ENCODE measurements around the gene MRPS9.

Gene MRPS9

GRCh38 chr2:105057005-105057404, 19.1 kb downstream of the MRPS9 start:
- H3K27ac ChIP-seq (replicated peaks): no peak overlapping the region
- TF ChIP-seq POLR2AphosphoS5 (IDR thresholded peaks at IDR 0.05; ENCODE audit: low read depth) (no peak), SPI1 (IDR thresholded peaks at IDR 0.05; ENCODE audit: borderline replicate concordance, low read depth) (no peak)

GRCh38 chr2:105061560-105061959, 23.7 kb downstream of the MRPS9 start:
- no peak for TF ChIP-seq GABPA (IDR thresholded peaks at IDR 0.05; ENCODE audit: low read depth)
- TF ChIP-seq, protein P1, sequence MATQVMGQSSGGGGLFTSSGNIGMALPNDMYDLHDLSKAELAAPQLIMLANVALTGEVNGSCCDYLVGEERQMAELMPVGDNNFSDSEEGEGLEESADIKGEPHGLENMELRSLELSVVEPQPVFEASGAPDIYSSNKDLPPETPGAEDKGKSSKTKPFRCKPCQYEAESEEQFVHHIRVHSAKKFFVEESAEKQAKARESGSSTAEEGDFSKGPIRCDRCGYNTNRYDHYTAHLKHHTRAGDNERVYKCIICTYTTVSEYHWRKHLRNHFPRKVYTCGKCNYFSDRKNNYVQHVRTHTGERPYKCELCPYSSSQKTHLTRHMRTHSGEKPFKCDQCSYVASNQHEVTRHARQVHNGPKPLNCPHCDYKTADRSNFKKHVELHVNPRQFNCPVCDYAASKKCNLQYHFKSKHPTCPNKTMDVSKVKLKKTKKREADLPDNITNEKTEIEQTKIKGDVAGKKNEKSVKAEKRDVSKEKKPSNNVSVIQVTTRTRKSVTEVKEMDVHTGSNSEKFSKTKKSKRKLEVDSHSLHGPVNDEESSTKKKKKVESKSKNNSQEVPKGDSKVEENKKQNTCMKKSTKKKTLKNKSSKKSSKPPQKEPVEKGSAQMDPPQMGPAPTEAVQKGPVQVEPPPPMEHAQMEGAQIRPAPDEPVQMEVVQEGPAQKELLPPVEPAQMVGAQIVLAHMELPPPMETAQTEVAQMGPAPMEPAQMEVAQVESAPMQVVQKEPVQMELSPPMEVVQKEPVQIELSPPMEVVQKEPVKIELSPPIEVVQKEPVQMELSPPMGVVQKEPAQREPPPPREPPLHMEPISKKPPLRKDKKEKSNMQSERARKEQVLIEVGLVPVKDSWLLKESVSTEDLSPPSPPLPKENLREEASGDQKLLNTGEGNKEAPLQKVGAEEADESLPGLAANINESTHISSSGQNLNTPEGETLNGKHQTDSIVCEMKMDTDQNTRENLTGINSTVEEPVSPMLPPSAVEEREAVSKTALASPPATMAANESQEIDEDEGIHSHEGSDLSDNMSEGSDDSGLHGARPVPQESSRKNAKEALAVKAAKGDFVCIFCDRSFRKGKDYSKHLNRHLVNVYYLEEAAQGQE (IDR thresholded peaks at IDR 0.05; ENCODE audit: insufficient replicate concordance, low read depth): no peak
- TF ChIP-seq, protein P2, sequence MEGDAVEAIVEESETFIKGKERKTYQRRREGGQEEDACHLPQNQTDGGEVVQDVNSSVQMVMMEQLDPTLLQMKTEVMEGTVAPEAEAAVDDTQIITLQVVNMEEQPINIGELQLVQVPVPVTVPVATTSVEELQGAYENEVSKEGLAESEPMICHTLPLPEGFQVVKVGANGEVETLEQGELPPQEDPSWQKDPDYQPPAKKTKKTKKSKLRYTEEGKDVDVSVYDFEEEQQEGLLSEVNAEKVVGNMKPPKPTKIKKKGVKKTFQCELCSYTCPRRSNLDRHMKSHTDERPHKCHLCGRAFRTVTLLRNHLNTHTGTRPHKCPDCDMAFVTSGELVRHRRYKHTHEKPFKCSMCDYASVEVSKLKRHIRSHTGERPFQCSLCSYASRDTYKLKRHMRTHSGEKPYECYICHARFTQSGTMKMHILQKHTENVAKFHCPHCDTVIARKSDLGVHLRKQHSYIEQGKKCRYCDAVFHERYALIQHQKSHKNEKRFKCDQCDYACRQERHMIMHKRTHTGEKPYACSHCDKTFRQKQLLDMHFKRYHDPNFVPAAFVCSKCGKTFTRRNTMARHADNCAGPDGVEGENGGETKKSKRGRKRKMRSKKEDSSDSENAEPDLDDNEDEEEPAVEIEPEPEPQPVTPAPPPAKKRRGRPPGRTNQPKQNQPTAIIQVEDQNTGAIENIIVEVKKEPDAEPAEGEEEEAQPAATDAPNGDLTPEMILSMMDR (IDR thresholded peaks at IDR 0.05; ENCODE audit: insufficient read depth, low read length): no peak
- TF ChIP-seq SPI1 (IDR thresholded peaks at IDR 0.05; ENCODE audit: borderline replicate concordance, low read depth): no peak
- no peak for TF ChIP-seq POLR2AphosphoS5 (IDR thresholded peaks at IDR 0.05; ENCODE audit: low read depth)
- Histone ChIP-seq H3K27ac (replicated peaks) (no peak overlapping the region), H3K27me3 (ENCODE audit: insufficient read depth, poor library complexity, severe bottlenecking) (no peaks in the 10 kb centered on the region), H3K4me3 (replicated peaks; ENCODE audit: insufficient read depth, low read length) (no peak overlapping the region)
- no peak for DNase-seq (ENCODE audit: low read depth in 1 of 2, low spot score in 1 of 2)

More at GRCh38 chr2:105057005-105057404, 19.1 kb downstream of the MRPS9 start:
- H3K4me3 ChIP-seq (replicated peaks; ENCODE audit: insufficient read depth, low read length): no peak overlapping the region
- H3K27me3 ChIP-seq (ENCODE audit: insufficient read depth, poor library complexity, severe bottlenecking): no peaks in the 10 kb centered on the region
- DNase-seq (ENCODE audit: low read depth in 1 of 2, low spot score in 1 of 2): no peak

DNA sequence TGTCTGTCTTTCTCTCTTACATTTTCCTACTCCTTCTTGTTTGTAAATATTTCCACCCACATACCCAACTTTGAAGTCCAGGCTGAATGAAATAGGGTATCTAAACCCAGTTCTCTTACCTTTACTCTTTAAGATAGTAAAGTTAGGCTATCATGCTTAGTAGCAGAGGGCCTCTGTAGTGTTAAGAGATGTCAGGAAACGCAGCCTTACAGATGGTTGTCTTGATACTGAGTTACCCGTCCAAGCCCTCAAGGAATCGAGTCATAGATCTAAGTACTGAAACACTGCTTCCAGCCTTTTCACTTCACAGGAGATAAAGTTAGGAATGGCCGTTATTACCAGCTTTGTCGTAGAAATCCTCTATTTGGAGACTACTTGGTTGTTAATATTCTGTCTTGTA, 24.3 kb downstream of the MRPS9 start:
- H3K4me3 ChIP-seq (replicated peaks; ENCODE audit: insufficient read depth, low read length): no peak overlapping the region

DNA sequence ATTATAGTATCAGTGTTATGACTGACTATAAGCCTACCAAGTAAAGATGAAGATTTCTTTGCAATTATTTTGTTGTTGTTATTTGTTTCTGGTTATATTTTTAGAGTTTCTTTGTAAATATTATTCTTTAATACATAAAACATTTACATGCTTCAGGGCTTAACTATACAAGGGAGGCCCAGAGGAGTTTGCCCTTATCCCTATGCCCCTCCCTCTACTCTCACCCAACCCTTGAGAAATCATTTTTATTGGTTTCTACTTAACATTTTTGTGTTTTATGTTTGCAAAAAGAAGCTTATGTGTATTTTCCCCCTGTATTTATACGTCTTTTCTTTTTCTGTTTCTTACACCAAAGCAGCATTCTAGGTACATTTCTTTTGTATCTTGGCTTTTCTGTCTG, 30.5 kb downstream of the MRPS9 start:
- H3K4me3 ChIP-seq (replicated peaks; ENCODE audit: insufficient read depth, low read length): no peak overlapping the region
- H3K27me3 ChIP-seq (ENCODE audit: insufficient read depth, poor library complexity, severe bottlenecking): no peaks in the 10 kb centered on the region
- DNase-seq (ENCODE audit: low read depth in 1 of 2, low spot score in 1 of 2): no peak
- TF ChIP-seq SPI1 (IDR thresholded peaks at IDR 0.05; ENCODE audit: borderline replicate concordance, low read depth) (no peak), POLR2AphosphoS5 (IDR thresholded peaks at IDR 0.05; ENCODE audit: low read depth) (no peak), GABPA (IDR thresholded peaks at IDR 0.05; ENCODE audit: low read depth) (no peak)
- TF ChIP-seq, protein P2 (IDR thresholded peaks at IDR 0.05; ENCODE audit: insufficient read depth, low read length): no peak
- TF ChIP-seq, protein P1 (IDR thresholded peaks at IDR 0.05; ENCODE audit: insufficient replicate concordance, low read depth): no peak
- no peak overlapping the region for H3K27ac ChIP-seq (replicated peaks)

More for the DNA sequence above, 24.3 kb downstream of the MRPS9 start:
- no peak for TF ChIP-seq SPI1 (IDR thresholded peaks at IDR 0.05; ENCODE audit: borderline replicate concordance, low read depth)
- TF ChIP-seq, protein P1 (IDR thresholded peaks at IDR 0.05; ENCODE audit: insufficient replicate concordance, low read depth): no peak
- TF ChIP-seq POLR2AphosphoS5 (IDR thresholded peaks at IDR 0.05; ENCODE audit: low read depth): no peak
- no peak for TF ChIP-seq GABPA (IDR thresholded peaks at IDR 0.05; ENCODE audit: low read depth)
- TF ChIP-seq, protein P2 (IDR thresholded peaks at IDR 0.05; ENCODE audit: insufficient read depth, low read length): no peak
- DNase-seq (ENCODE audit: low read depth in 1 of 2, low spot score in 1 of 2): no peak
- no peaks in the 10 kb centered on the region for H3K27me3 ChIP-seq (ENCODE audit: insufficient read depth, poor library complexity, severe bottlenecking)
- H3K27ac ChIP-seq (replicated peaks): no peak overlapping the region

Data from HL-60 (cell line).